H1 (cell line): ENCODE measurements around the gene MFSD2A. TPM values are rescaled to one million over a fixed set of nuclear protein-coding genes. Genes with fewer than 3 reads are reported as not detected.

Experiments
- ASH2L ChIP-seq: fragments of 200-600, 300-600 bp; sonication (generic); IDR thresholded peaks from one replicate; pipeline ENCODE4 v1.7.1; 2017; ENCODE audit warnings: low read length
- GTF2F1 ChIP-seq: IDR thresholded peaks from 2 replicates; pipeline ENCODE4 v1.6.1; 2012; ENCODE audit warnings: low read depth, low read length, improper control_type of control experiment, borderline replicate concordance
- KDM4A ChIP-seq: IDR thresholded peaks from one replicate; pipeline ENCODE4 v1.7.1; 2012; ENCODE audit warnings: low read depth, mild to moderate bottlenecking, moderate library complexity, low read length, inconsistent platforms; ENCODE audit not compliant: severe bottlenecking
- PHF8 ChIP-seq: fragments of 200-600 bp; sonication (generic); conservative IDR thresholded peaks from 2 replicates; pipeline ENCODE4 v1.7.1; 2012; ENCODE audit warnings: low read depth, mild to moderate bottlenecking, inconsistent platforms, low read length, moderate library complexity
- RBBP5 ChIP-seq: IDR thresholded peaks from 2 replicates; pipeline ENCODE4 v1.7.1; 2012; ENCODE audit warnings: low read depth, mild to moderate bottlenecking, inconsistent platforms, low read length, moderate library complexity, borderline replicate concordance
- RFX5 ChIP-seq: IDR thresholded peaks from 2 replicates; pipeline ENCODE4 v1.6.1; 2011; ENCODE audit warnings: low read depth, low read length, improper control_type of control experiment, borderline replicate concordance
- ZNF274 ChIP-seq: IDR thresholded peaks from 2 replicates; pipeline ENCODE4 v1.7.0; 2012; ENCODE audit warnings: low read length, borderline replicate concordance; ENCODE audit errors: extremely low read depth
- polyA plus RNA-seq, 7 experiments: library from polyadenylated mRNA; depleted of rRNA in 3 of 7; stranded (reverse) in 5 of 7; unstranded in 2 of 7; fragments of >200 nt in 5 of 7; fragments of 200-250 nt in 2 of 7; gene quantifications; 1 replicate in 5 of 7; 2 replicates in 1 of 7; 4 replicates in 1 of 7; pipeline versions ENCODE4 v1.2.1 to v1.2.3, GENCODE V29; 2011 to 2013; ENCODE audit warnings: missing spikeins in 2 of 7, mixed read lengths in 2 of 7
- total RNA-seq: library from RNA; stranded (reverse); fragmentation: NEBNext Ultra II Directional; extraction: Animal tissue kit (Norgen Biotek cat#: 25700); gene quantifications from 2 replicates; pipeline ENCODE4 v1.2.1, GENCODE V29; 2021
- TF ChIP-seq, protein P1 (sequence below), 3 experiments: IDR thresholded peaks; 1 replicate in 2 of 3; 2 replicates in 1 of 3; pipeline versions ENCODE4 v1.5.1 to v1.6.1; 2011; ENCODE audit warnings: low read length in 3 of 3, mild to moderate bottlenecking in 3 of 3, inconsistent platforms in 2 of 3, low read depth in 1 of 3, moderate library complexity in 1 of 3; ENCODE audit not compliant: insufficient read depth in 1 of 3; ENCODE audit errors: control extremely low read depth in 1 of 3

The MFSD2A gene
- total and polyA plus RNA-seq, 2 of the 8 experiments (the other 6 are each of a cell fraction or from before 2014, with no cell fraction given) = 18.3 to 25.9 TPM

DNA sequence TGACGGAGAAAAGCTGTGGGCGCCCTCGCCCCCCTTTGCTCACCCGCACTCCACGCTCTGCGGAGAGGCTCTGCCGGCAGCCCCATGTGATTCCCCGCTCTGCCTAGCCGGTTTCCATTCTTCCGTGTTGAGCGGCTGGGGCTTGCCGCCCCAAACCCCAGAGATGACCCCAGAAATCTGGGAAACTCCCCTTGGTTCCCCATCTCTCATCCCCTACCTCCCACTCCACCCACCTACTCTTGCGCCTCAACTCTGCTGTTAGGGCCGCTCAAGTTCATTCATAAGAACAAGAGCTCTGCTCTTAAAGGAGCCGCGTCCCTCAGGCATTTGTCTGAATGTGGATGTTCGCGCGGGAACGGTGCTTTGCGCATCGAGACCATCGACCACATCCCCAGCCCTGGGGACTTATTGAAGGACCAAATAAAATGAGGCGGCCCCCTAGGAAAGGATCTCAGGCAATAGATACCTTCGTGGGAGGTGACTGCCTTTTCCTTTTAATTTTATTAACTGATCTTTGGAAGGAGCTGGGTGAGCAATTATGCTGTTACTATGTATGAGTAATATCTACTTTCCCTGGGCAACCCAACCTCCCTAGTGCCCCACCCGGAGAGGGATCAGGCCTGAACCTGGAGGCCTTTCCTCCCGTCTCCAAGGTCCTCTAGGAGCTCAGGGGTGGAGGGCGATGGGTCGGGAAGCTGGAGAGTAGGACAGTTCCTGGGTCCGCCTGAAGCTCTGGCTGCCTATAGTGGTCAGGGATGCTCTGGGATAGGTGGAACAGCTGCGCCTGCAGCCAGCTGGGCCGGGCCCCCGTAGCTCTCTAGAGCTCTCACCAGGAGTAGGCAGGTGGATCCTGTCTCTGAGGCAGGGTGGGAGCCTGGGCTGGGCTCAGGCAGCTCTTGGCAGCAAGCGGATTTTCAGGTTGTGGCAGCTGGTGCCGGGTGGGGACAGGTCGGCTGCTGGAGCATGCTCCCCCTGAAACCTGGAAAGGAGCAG lies 898 bp downstream of the MFSD2A start (continued):
- TF ChIP-seq, protein P1, sequence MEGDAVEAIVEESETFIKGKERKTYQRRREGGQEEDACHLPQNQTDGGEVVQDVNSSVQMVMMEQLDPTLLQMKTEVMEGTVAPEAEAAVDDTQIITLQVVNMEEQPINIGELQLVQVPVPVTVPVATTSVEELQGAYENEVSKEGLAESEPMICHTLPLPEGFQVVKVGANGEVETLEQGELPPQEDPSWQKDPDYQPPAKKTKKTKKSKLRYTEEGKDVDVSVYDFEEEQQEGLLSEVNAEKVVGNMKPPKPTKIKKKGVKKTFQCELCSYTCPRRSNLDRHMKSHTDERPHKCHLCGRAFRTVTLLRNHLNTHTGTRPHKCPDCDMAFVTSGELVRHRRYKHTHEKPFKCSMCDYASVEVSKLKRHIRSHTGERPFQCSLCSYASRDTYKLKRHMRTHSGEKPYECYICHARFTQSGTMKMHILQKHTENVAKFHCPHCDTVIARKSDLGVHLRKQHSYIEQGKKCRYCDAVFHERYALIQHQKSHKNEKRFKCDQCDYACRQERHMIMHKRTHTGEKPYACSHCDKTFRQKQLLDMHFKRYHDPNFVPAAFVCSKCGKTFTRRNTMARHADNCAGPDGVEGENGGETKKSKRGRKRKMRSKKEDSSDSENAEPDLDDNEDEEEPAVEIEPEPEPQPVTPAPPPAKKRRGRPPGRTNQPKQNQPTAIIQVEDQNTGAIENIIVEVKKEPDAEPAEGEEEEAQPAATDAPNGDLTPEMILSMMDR (IDR thresholded peaks at IDR 0.05; ENCODE audit: control extremely low read depth in 1 of 3, insufficient read depth in 1 of 3, low read depth in 1 of 3, low read length in 3 of 3) = no peak
- TF ChIP-seq PHF8 (no peak), RBBP5 (no peak), ZNF274 (no peak), ASH2L (no peak), RFX5 (no peak), GTF2F1 (no peak), KDM4A (peak; percentile 49)
